ENCODE results near the gene ACSF2.

ACSF2 gene

DNA sequence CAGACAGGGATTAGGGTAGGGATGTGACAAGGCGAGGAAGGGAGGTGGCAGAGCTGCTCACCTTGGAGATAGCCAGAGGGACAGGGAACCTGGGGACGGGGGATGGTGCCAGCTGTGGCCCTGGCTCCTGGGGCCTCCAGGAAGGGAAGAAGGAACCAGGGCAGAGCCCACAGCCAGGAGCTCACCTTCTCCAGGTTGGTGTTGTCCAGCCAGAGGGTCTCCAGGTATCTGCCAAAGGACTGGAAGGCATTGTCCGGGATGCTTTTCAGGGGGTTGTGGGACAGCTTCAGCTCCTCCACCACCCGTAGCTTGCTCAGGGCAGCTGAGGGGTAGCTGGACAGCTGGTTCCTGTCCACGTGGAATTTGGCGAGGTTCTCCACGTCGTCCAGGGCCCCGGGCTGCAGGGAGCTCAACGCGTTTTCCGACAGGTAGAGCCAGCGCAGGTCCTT, 41.9 kb downstream of the ACSF2 start:
- in situ Hi-C loops (cut with MboI; ENCODE audit: low pct_unique_long_range_greater_than_20kb, low sequenced_read_pairs, unreplicated experiment), result loop anchor here (10.0 kb wide), 1 partner anchor 63 kb away; no protein-coding TSS in a partner anchor
- no peak for DNase-seq (ENCODE audit: low spot score)
- TF ChIP-seq, protein P1, sequence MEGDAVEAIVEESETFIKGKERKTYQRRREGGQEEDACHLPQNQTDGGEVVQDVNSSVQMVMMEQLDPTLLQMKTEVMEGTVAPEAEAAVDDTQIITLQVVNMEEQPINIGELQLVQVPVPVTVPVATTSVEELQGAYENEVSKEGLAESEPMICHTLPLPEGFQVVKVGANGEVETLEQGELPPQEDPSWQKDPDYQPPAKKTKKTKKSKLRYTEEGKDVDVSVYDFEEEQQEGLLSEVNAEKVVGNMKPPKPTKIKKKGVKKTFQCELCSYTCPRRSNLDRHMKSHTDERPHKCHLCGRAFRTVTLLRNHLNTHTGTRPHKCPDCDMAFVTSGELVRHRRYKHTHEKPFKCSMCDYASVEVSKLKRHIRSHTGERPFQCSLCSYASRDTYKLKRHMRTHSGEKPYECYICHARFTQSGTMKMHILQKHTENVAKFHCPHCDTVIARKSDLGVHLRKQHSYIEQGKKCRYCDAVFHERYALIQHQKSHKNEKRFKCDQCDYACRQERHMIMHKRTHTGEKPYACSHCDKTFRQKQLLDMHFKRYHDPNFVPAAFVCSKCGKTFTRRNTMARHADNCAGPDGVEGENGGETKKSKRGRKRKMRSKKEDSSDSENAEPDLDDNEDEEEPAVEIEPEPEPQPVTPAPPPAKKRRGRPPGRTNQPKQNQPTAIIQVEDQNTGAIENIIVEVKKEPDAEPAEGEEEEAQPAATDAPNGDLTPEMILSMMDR (IDR thresholded peaks at IDR 0.05; ENCODE audit: extremely low read depth, insufficient read depth, missing control alignments), result no peak

DNA sequence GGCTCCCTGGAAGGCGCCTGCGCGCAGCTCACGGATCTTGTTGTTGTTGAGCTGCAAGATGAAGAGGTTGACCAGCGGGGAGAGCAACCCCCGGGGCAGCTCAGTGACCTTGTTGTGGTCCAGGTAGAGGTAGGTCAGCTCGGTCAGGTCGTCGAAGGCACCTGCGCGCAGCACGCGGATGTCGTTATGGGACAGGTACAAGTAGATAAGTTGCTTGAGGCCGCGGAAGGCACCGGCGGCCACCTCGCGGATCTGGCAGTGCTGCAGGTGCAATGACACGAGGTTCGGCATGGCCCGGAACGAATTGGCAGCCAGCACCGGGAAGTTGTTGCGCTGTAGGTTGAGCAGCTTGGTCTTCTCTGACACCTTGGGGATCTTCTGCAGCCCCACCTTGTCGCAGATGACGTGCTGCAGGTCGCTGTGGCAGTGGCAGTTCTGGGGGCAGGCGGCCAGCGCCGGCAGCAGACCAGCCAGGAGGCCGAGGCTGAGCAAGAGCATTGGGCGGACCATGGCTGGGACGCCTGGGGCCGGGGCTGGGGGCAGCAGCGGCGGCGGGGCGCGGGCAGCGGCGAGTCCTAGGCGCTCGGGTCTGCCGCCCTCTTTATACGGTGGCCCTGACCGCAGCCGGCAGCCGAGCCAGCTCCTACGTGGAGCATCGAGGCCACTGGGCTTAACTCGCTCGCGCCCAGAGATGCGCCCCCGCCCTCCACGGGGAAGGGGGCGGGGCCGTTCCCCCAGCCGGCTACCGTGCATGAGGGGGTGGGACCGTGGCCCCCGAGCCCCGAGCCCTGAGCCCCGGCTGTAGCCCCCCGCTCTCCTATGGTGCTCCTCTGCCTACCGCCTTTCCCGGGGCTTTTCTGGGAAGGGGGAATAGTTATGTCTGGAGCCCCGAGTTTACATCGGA, 42.5 kb downstream of the ACSF2 start, which contains the start of gene CHAD:
Gene CHAD (minus strand): TSS at position 577 of the 904 bp plus-strand sequence. CDS start 67 bp downstream, at position 510.
- DNase-seq (ENCODE audit: low spot score), result peak; percentile 52
- in situ Hi-C loops (cut with MboI; ENCODE audit: low pct_unique_long_range_greater_than_20kb, low sequenced_read_pairs, unreplicated experiment), result loop anchor here (10.0 kb wide), 1 partner anchor 64 kb away; no protein-coding TSS in a partner anchor
- TF ChIP-seq, protein P1 (IDR thresholded peaks at IDR 0.05; ENCODE audit: extremely low read depth, insufficient read depth, missing control alignments), result no peak

DNA sequence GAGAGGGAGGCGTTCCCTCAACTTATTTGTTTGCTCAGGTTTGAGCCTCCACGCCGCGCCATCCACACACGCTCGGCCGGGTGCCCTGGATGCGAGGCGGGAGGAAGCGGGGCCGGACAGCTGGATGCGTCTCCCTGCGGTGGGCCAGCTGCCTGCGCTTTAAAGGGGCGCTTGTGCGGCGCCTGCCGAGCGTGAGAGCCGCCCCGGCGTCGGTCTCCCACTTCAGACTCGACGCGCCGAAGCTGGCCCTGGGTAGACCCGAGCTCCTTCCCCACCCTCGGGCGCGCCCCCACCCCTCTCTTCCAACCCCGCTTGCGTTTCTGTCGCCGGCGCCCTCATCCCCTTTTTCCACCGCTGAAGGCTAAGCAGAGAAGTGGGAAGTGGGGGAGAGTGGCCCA, 43.2 kb downstream of the ACSF2 start:
- in situ Hi-C loops (cut with MboI; ENCODE audit: low pct_unique_long_range_greater_than_20kb, low sequenced_read_pairs, unreplicated experiment), result loop anchor here (10.0 kb wide), 1 partner anchor 64 kb away; no protein-coding TSS in a partner anchor
- TF ChIP-seq, protein P1 (IDR thresholded peaks at IDR 0.05; ENCODE audit: extremely low read depth, insufficient read depth, missing control alignments), result no peak
- DNase-seq (ENCODE audit: low spot score), result no peak

DNA sequence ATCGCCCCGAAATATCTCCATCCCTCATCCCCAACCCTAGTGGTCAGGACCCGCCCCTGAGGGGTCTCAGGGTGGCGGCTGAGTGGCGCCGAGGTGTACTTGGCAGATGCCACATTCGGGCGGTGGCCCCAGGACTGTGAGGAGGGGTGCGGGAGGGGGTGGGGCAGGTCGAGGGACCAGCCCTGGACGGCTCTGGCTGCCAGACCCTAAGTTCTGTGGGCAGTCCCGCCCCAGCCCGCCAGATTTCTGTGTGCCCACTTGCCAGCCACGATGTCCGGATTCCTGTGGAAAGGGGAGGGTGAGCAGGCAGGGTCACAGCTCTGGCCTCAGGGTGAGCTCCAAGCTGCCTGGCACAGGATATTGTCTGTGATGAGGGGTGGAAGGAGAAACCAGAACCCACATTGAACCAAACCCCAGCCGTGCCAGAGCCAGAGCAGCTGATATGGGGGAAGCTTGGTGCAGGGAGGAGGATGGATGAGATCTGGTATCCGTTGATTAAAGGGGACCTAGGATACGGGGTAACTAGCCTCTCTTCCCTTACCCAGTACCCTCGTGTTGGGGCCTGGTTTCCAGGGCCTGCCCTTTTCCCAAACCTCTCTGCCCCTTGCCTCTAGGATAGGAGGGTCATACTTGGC, 43.8 kb downstream of the ACSF2 start:
- DNase-seq (ENCODE audit: low spot score), result no peak
- in situ Hi-C loops (cut with MboI; ENCODE audit: low pct_unique_long_range_greater_than_20kb, low sequenced_read_pairs, unreplicated experiment), result loop anchor here (10.0 kb wide), 1 partner anchor 65 kb away; no protein-coding TSS in a partner anchor
- TF ChIP-seq, protein P1 (IDR thresholded peaks at IDR 0.05; ENCODE audit: extremely low read depth, insufficient read depth, missing control alignments), result no peak

DNA sequence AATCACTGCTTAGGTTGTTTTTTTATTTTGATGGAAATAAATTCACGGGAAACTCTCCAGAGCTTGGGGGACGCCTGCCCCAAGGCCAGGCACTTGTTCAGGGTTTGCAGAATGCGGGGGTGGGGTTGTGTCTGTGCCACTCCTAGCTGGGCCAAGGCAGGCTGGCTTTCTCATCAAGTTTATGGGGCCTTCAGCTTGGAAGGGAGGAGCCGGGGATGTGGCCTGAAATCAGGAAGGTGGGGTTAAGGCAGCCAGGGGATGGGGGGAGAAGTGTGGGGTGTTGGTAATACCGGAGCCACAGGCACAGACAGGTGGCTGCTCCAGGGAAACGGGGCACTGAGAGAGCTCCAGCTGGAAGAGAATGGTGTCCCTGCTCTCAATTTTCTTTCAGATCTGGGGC, 44.4 kb downstream of the ACSF2 start:
- TF ChIP-seq, protein P1 (IDR thresholded peaks at IDR 0.05; ENCODE audit: extremely low read depth, insufficient read depth, missing control alignments), result no peak
- in situ Hi-C loops (cut with MboI; ENCODE audit: low pct_unique_long_range_greater_than_20kb, low sequenced_read_pairs, unreplicated experiment), result no loop called here
- no peak for DNase-seq (ENCODE audit: low spot score)
